H9 (cell line): ENCODE data around the gene SCN1A. TPM values are rescaled to one million over a fixed set of nuclear protein-coding genes. Genes with fewer than 3 reads are reported as not detected.
A peak's percentile ranks its signal among the peaks of the same experiment; 100 is the strongest.

Experiments used
- DNase-seq: peaks from one replicate; pipeline ENCODE4 v3.0.0-alpha.2; 2017
- H2AFZ ChIP-seq: one replicate; pipeline ENCODE4 v1.6.1; 2013; ENCODE audit warnings: mild to moderate bottlenecking, low read length, control low read depth, moderate library complexity
- H2AK5ac ChIP-seq: 2 replicates; pipeline ENCODE4 v1.6.1; 2013; ENCODE audit warnings: low read length, control low read depth, mixed read lengths; ENCODE audit not compliant: insufficient read length
- H2BK120ac ChIP-seq: one replicate; pipeline ENCODE4 v1.6.1; 2013; ENCODE audit warnings: low read depth, mild to moderate bottlenecking, low read length, control low read depth, inconsistent platforms; ENCODE audit not compliant: poor library complexity, severe bottlenecking
- H2BK12ac ChIP-seq: 2 replicates; pipeline ENCODE4 v1.6.1; 2013; ENCODE audit warnings: low read length, control low read depth, mixed read lengths, low read depth; ENCODE audit not compliant: insufficient read length
- H2BK15ac ChIP-seq: 2 replicates; pipeline ENCODE4 v1.6.1; 2013; ENCODE audit warnings: low read depth, low read length, control low read depth
- H2BK20ac ChIP-seq: one replicate; pipeline ENCODE4 v1.6.1; 2013; ENCODE audit warnings: low read depth, mild to moderate bottlenecking, low read length, control low read depth, inconsistent platforms; ENCODE audit not compliant: poor library complexity, severe bottlenecking
- H2BK5ac ChIP-seq: 2 replicates; pipeline ENCODE4 v1.6.1; 2013; ENCODE audit warnings: low read length, control low read depth, mixed read lengths; ENCODE audit not compliant: insufficient read length
- H3K14ac ChIP-seq: 2 replicates; pipeline ENCODE4 v1.6.1; 2013; ENCODE audit warnings: low read length, control low read depth; ENCODE audit not compliant: insufficient read depth
- H3K18ac ChIP-seq: 2 replicates; pipeline ENCODE4 v1.6.1; 2013; ENCODE audit warnings: low read depth, mild to moderate bottlenecking, mixed read lengths, low read length, control low read depth; ENCODE audit not compliant: insufficient read length
- H3K23ac ChIP-seq: 2 replicates; pipeline ENCODE4 v1.6.1; 2013; ENCODE audit warnings: low read length, control low read depth, mixed read lengths, low read depth; ENCODE audit not compliant: insufficient read length
- H3K23me2 ChIP-seq: 2 replicates; pipeline ENCODE4 v1.6.1; 2013; ENCODE audit warnings: low read depth, mild to moderate bottlenecking, mixed read lengths, low read length, control low read depth; ENCODE audit not compliant: insufficient read length, poor library complexity, severe bottlenecking
- H3K27ac ChIP-seq: 2 replicates; pipeline ENCODE4 v1.5.1; 2013; ENCODE audit warnings: low read length, control low read depth, mixed read lengths, low read depth; ENCODE audit not compliant: insufficient read length
- H3K27me3 ChIP-seq: 2 replicates; pipeline ENCODE4 v1.6.1; 2013; ENCODE audit warnings: low read length, control low read depth, inconsistent platforms; ENCODE audit not compliant: insufficient read depth
- H3K4ac ChIP-seq: 2 replicates; pipeline ENCODE4 v1.6.1; 2013; ENCODE audit warnings: low read depth, mild to moderate bottlenecking, control low read depth, inconsistent platforms, low read length, moderate library complexity
- H3K4me1 ChIP-seq: 2 replicates; pipeline ENCODE4 v1.6.1; 2013; ENCODE audit warnings: low read length, control low read depth, inconsistent platforms; ENCODE audit not compliant: insufficient read depth
- H3K4me2 ChIP-seq: 2 replicates; pipeline ENCODE4 v1.6.1; 2013; ENCODE audit warnings: low read length, control low read depth, mixed read lengths; ENCODE audit not compliant: insufficient read length, insufficient read depth
- H3K56ac ChIP-seq: 2 replicates; pipeline ENCODE4 v1.6.1; 2013; ENCODE audit warnings: low read depth, mild to moderate bottlenecking, mixed read lengths, low read length, control low read depth; ENCODE audit not compliant: insufficient read length
- H3K79me1 ChIP-seq: 2 replicates; pipeline ENCODE4 v1.6.1; 2013; ENCODE audit warnings: low read depth, mild to moderate bottlenecking, moderate library complexity, low read length, control low read depth, inconsistent platforms; ENCODE audit not compliant: insufficient read depth, poor library complexity, severe bottlenecking
- H3K79me2 ChIP-seq: 2 replicates; pipeline ENCODE4 v1.6.1; 2013; ENCODE audit warnings: low read length, control low read depth, inconsistent platforms; ENCODE audit not compliant: insufficient read depth
- H3K9ac ChIP-seq: 2 replicates; pipeline ENCODE4 v1.6.1; 2013; ENCODE audit warnings: low read length, control low read depth, mixed read lengths; ENCODE audit not compliant: insufficient read length; ENCODE audit errors: extremely low read depth
- H3K9me3 ChIP-seq: one replicate; pipeline ENCODE4 v1.6.1; 2013; ENCODE audit warnings: low read depth, low read length, inconsistent platforms; ENCODE audit not compliant: control insufficient read depth
- H3T11ph ChIP-seq: one replicate; pipeline ENCODE4 v1.6.1; 2013; ENCODE audit warnings: mild to moderate bottlenecking, low read length, control low read depth, inconsistent platforms
- H4K20me1 ChIP-seq: one replicate; pipeline ENCODE4 v1.6.1; 2013; ENCODE audit not compliant: control insufficient read depth, insufficient read length, insufficient read depth
- H4K5ac ChIP-seq: 2 replicates; pipeline ENCODE4 v1.6.1; 2013; ENCODE audit warnings: low read depth, mild to moderate bottlenecking, mixed read lengths, low read length, control low read depth; ENCODE audit not compliant: insufficient read length
- H4K8ac ChIP-seq: replicated peaks from 2 replicates; pipeline ENCODE4 v1.6.1; 2013; ENCODE audit warnings: low read length, control low read depth, mixed read lengths, low read depth; ENCODE audit not compliant: insufficient read length
- H4K91ac ChIP-seq: 2 replicates; pipeline ENCODE4 v1.6.1; 2013; ENCODE audit warnings: low read depth, mild to moderate bottlenecking, moderate library complexity, mixed read lengths, low read length, control low read depth; ENCODE audit not compliant: insufficient read length
- H3K27ac Mint-ChIP-seq, 3 experiments: 2 replicates in 2 of 3; 3 replicates in 1 of 3; pipeline ENCODE4 v1.8.0; 2020 to 2021; ENCODE audit warnings: mixed read lengths in 3 of 3, mild to moderate bottlenecking in 1 of 3, moderate library complexity in 1 of 3
- H3K27me3 Mint-ChIP-seq: 2 replicates; pipeline ENCODE4 v1.8.0; 2021; ENCODE audit warnings: low read depth, mild to moderate bottlenecking, moderate library complexity, mixed read lengths
- H3K36me3 Mint-ChIP-seq, 3 experiments: 2 replicates in 2 of 3; 3 replicates in 1 of 3; pipeline ENCODE4 v1.8.0; 2020 to 2021; ENCODE audit warnings: low read depth in 3 of 3, mixed read lengths in 3 of 3; ENCODE audit not compliant: insufficient read depth in 1 of 3
- H3K4me1 Mint-ChIP-seq, 2 experiments: 2 replicates each; pipeline ENCODE4 v1.8.0; 2020; ENCODE audit warnings: mixed read lengths in 2 of 2
- H3K4me3 Mint-ChIP-seq, 2 experiments: 2 replicates in 1 of 2; 3 replicates in 1 of 2; pipeline ENCODE4 v1.8.0; 2020 to 2021; ENCODE audit warnings: mild to moderate bottlenecking in 2 of 2, mixed read lengths in 2 of 2, moderate library complexity in 1 of 2
- H3K9me3 Mint-ChIP-seq, 2 experiments: 2 replicates in 1 of 2; 3 replicates in 1 of 2; pipeline ENCODE4 v1.8.0; 2020; ENCODE audit warnings: mild to moderate bottlenecking in 2 of 2, mixed read lengths in 2 of 2, moderate library complexity in 1 of 2
- CTCF ChIP-seq: fragments of 200-600 bp; sonication (generic); conservative IDR thresholded peaks from 3 replicates; pipeline ENCODE4 v1.8.0; 2021; ENCODE audit warnings: antibody characterized with exemption, mild to moderate bottlenecking
- WGBS: extraction: QIAGEN DNeasy Blood & Tissue Kit; methylation state at CpG from one replicate; pipeline ENCODE4 v1.1.7; 2013; ENCODE audit warnings: missing lambda C conversion rate, low lambda C conversion rate, mixed read lengths; ENCODE audit not compliant: insufficient read length; ENCODE audit errors: extremely low coverage; 5-methylcytosine and 5-hydroxymethylcytosine counted together
- total RNA-seq: library from RNA; stranded (reverse); gene quantifications from 2 replicates; pipeline ENCODE4 v1.2.1, GENCODE V29; 2021

Gene SCN1A
- total RNA-seq, 1 experiment from 2014 or later: 0.13 TPM

DNA sequence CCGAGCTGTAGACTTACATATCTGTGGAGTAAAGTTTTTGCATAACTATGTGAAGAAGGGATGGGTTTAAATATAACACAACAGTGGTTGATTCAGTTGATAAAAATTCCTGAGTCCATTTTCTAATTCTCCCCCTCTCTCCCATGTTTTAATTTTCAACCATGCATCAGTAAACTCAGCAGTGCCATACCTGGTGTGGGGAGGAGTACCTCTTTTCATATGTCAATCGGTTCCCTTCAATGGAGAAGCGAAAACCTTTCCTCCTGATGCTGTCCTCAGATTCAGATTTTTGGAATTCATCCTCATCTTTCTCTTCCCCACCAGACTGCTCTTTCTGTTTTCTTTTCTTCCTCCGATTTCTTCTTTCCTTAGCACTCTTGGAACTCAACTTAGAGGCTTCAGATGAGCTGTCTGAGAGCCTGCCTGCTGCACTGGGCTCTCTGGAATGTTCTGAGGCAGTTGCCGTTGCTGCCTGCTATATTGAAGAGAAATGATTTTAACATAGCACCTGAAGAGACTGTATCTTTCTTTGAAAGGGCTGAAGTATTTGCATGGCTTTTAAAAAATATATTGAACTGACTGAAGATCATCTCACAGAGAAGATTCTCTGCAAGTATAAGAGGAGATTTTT is 82.9 kb downstream of the SCN1A start:
- no peak overlapping the region for H2BK20ac ChIP-seq
- H3K4me3 Mint-ChIP-seq: no peak overlapping the region
- no peak overlapping the region for H2BK5ac ChIP-seq
- no peak overlapping the region for H4K5ac ChIP-seq
- no peak overlapping the region for H3K56ac ChIP-seq
- H3K9ac ChIP-seq: no peak overlapping the region
- no peaks in the 10 kb centered on the region for H3K79me2 ChIP-seq
- peaks cover 7% of the 10 kb centered on the region in 2 experiments for H3K4me1 Mint-ChIP-seq
- H3K4me1 ChIP-seq: no peaks in the 10 kb centered on the region
- H3K4ac ChIP-seq: no peak overlapping the region
- H3K23me2 ChIP-seq: no peaks in the 10 kb centered on the region
- H2BK12ac ChIP-seq: no peak overlapping the region
- H2AFZ ChIP-seq: no peak overlapping the region
- no peaks in the 10 kb centered on the region for H4K20me1 ChIP-seq
- no peaks in the 10 kb centered on the region for H3K27me3 Mint-ChIP-seq
- TF ChIP-seq CTCF: no peak
- no peak overlapping the region for H4K8ac ChIP-seq
- no peaks in the 10 kb centered on the region for H3K79me1 ChIP-seq
- DNase-seq: no peak
- H3K27me3 ChIP-seq: no peaks in the 10 kb centered on the region
- no peak overlapping the region for H2AK5ac ChIP-seq
- no peak overlapping the region for H2BK15ac ChIP-seq
- no peak overlapping the region for H3K23ac ChIP-seq
- H3K36me3 Mint-ChIP-seq: no peaks in the 10 kb centered on the region
- no peak overlapping the region for H2BK120ac ChIP-seq
- no peak overlapping the region for H4K91ac ChIP-seq
- no peak overlapping the region for H3K14ac ChIP-seq
- H3T11ph ChIP-seq: no peak overlapping the region
- no peaks in the 10 kb centered on the region for H3K9me3 ChIP-seq
- peak overlapping the region; percentile 31 to 38 (median 36); a peak in 3 of 7 replicates for H3K27ac Mint-ChIP-seq
- no CpG with 5 or more reads among the region's 5 CpGs for WGBS
- no peak overlapping the region for H3K4me2 ChIP-seq
- H3K9me3 Mint-ChIP-seq: no peaks in the 10 kb centered on the region
- H3K27ac ChIP-seq: no peak overlapping the region
- no peak overlapping the region for H3K18ac ChIP-seq
